ENCODE measurements around the gene STAT1.
"Not testable (repeated sequence)": the region's sequence is repeated elsewhere in the genome, so short reads cannot be mapped to it uniquely, and the experiment has no call there.

Gene STAT1

DNA sequence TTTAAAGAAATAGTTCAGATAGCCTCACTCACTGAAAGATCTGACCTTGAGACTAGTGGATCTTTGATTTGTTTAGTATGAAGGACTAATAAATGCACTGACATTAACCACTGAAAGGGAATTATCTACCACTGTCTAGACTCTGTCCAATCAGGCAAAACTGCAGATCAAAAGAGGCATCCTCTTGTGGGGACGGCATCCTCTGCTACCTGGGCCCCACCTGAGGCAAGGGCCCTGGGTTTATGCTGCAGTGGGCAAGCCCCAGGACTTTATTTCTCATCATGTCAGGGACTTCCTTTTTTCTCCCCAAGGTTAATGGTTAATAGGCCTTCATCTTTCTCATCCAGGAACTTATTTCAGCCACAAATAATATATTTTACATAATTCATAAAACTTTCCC lies 32.2 kb downstream of the STAT1 start:
- DNase-seq (ENCODE audit: low read depth in 3 of 3): no peak

DNA sequence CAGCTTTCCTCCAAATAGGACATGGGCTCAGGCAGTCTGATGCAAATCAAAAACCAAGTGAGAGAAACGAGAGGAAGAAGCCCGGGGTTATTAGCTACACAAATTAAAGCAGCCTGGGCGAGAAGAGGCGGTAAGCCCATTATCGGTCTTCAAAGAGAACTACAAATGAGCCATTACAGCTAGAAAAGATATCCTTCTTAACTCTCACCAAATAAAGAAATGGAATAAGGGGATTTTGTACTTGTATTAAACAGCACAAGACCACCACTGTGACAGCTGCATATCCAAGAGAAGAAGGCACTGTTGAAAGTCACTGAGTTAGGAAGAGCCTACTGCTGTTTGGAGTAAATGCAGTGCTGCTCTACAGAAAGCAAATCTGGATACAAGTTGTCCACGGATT lies 32.6 kb downstream of the STAT1 start:
- DNase-seq (ENCODE audit: low read depth in 3 of 3): no peak

DNA sequence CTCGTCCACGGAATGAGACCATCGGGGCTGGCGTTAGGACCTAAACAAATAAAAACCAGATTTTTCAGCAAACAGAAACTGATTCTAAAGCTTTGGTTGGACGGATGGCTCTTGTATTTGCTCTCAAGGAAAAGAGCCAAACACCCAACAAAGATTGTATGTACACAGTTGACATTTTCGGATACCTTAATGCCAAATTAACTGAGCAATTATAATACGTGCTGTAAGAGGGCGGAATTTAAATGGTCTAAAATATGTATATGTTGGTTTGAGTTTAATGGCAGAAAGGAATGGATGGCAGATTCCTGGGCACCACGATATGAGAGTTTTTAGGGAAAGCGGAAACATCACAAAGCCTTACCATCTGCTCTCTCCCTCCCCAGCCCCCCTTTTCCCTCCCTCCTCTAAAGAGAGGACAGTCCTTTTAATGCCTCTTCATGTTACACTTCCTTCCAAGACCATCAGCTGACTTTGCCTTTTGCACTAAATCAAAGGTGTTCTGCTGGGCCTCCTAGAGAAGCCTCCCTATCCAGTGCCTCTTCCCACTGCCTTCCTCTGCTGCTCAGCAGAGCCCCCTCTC lies 33.3 kb downstream of the STAT1 start:
- DNase-seq (ENCODE audit: low read depth in 3 of 3): no peak

- no peak for DNase-seq (ENCODE audit: low read depth in 3 of 3)
Observed at GRCh38 chr2:190979906-190980629, 33.9 kb downstream of the STAT1 start.

GRCh38 chr2:190978389-190979053 lies 35.5 kb downstream of the STAT1 start:
- DNase-seq (ENCODE audit: low read depth in 3 of 3): no peak

GRCh38 chr2:190977505-190977904 lies 36.5 kb downstream of the STAT1 start:
- no peak for DNase-seq (ENCODE audit: low read depth in 3 of 3)

DNA sequence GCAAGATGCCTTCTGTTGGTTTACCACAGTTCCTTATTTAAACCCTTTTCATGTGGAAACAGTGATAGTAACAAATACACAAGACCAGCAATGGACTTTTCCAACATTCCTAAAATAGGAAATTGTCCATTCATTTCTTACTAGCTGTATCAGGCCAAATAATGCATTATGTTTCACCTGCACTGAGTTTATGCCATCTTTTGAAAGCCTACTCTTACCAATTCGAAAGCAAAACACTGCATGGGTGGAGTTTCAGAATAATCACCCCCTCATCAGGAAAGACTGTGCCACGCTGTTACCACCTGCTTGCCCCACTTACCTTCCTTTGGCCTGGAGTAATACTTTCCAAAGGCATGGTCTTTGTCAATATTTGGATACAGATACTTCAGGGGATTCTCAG lies 37.5 kb downstream of the STAT1 start:
- DNase-seq (ENCODE audit: low read depth in 3 of 3): no peak

- DNase-seq (ENCODE audit: low read depth in 3 of 3): no peak
Observed at GRCh38 chr2:190974629-190975361, 39.2 kb downstream of the STAT1 start.

DNA sequence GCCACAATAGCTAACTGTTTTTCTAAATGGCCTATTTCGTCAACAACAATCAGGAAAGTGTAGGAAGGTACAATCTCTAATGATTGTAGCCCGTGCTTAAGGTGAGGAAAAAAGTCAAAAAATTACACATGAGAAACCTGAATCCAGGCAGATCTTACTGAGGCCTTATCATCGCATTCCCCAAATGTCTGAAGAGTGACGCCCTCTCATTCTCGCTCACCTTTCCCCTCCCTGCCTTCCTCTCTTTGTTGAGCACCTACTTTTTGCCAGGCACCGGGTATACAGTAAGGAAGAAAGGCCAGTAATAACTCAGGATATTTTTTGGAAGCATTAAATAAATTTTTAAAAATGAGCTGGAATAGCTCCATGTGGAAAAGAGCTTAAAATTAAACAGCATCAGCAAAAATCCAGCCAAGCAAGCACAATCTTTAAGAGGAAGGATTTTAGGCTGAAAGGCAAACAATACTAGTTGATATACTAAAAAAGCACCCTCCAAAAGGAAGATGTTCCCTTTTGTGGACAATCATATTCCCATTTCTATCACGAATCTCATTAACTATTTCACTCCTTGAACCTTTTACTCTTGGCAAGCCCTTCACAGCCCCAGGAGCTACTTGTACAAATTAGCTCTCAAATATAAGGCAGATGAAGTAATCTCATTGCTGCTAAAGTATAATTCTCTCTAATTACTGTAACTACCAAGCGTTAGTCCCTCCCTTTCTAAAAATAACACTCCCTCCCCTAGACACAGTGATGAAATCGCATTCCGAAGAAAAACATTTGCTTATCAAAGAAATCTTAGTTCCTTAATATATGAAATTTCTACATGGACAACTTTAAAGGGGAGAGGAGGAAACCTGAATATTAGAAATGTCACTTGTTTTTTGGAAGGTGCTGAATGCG lies 40.0 kb downstream of the STAT1 start:
- DNase-seq (ENCODE audit: low read depth in 3 of 3): no peak

GRCh38 chr2:190973262-190973661 lies 40.7 kb downstream of the STAT1 start:
- DNase-seq (ENCODE audit: low read depth in 3 of 3): no peak

DNA sequence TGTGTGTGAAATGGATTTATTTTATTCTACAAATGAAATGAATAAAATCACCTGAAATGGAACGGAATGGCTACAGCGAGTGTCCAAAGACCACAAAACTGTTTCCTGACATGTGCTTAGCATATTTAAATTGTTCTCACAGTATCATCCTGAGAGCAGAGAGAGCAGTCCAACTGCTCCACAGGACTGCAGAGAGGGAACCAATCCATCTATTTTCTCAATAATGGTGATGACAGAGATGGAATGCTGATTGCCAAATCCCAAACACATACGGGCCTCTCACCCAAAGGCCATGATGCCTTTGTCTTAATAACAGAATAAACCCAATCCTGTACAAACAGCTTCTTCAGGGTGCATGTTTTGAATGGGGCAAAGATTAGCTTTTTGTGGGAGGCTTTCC lies 41.1 kb downstream of the STAT1 start:
- no peak for DNase-seq (ENCODE audit: low read depth in 3 of 3)

- DNase-seq (ENCODE audit: low read depth in 3 of 3): no peak
Observed at GRCh38 chr2:190972213-190972612, 41.8 kb downstream of the STAT1 start.

GRCh38 chr2:190970873-190971506 lies 43.0 kb downstream of the STAT1 start:
- no peak for DNase-seq (ENCODE audit: low read depth in 3 of 3)

DNA sequence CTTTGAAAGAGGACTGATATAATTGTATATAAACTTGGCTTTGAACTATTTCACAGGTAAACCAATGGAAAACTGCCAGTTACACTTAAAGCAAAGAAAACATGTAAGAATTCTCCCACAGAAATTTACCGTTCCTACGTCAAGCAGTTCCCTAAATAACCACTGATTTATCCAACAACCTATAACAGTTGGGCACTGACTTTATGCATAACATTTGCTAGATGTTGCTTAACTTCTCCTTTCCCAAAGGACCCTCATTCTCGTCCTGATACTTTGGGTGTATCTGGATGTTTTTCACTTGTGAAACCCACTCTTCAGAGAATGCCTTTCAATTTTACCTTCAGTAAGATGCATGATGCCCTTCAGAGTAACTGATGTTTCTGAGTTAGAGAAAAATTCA lies 43.8 kb downstream of the STAT1 start:
- DNase-seq (ENCODE audit: low read depth in 3 of 3): no peak

DNA sequence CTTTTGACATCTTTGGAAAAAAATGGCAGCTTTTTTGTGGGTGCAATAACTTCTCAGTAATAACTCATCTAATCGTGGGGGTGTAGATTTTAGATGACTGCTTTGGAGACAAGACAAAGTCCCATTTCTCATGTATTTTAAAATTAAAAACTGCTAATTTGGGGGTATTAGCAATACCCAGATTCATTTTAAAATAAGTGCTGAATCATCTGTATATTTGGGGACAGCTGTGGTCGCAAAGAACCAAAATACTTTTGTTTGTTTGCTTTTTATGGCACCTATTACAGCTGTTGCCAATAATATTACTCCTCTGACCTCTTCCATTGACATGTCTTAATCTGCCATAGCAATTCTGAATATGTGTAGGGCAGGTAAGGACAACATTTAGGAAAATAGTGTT lies 45.4 kb downstream of the STAT1 start:
- DNase-seq (ENCODE audit: low read depth in 3 of 3): no peak

DNA sequence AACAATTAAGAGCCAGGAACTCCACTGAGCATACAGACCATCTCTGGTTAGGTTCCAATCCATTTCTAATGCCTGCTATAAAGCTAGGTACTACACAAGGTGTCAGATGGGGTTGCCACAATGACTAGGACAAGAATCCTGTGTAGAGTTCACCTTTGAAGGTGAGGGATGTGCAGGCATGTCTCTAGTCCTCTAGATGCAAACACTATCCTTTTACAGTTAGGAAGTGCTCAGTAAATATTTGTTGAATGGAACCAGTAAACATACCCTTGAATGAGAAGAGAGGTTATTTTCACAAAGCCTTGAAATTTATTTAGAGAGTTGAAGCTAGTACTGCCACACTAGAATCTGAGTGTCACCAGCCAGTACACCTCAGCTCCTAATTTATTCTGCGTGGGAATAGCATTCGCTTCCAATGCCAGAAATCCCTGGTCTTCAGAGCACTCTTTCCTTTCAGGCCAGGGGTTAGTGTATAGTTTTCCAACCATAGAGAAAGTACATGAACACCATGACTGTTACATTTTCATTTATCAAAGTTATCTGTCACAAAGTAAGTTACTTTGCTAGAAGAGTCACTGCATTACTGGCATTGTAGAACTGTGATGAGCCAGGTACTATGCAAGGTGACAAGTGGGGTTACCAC lies 48.3 kb downstream of the STAT1 start:
- DNase-seq (ENCODE audit: low read depth in 3 of 3): no peak

GRCh38 chr2:190964170-190964795 lies 49.7 kb downstream of the STAT1 start:
- DNase-seq (ENCODE audit: low read depth in 3 of 3): no peak

- DNase-seq (ENCODE audit: low read depth in 3 of 3): no peak
Observed at GRCh38 chr2:190963088-190963487, 50.9 kb downstream of the STAT1 start.

DNA sequence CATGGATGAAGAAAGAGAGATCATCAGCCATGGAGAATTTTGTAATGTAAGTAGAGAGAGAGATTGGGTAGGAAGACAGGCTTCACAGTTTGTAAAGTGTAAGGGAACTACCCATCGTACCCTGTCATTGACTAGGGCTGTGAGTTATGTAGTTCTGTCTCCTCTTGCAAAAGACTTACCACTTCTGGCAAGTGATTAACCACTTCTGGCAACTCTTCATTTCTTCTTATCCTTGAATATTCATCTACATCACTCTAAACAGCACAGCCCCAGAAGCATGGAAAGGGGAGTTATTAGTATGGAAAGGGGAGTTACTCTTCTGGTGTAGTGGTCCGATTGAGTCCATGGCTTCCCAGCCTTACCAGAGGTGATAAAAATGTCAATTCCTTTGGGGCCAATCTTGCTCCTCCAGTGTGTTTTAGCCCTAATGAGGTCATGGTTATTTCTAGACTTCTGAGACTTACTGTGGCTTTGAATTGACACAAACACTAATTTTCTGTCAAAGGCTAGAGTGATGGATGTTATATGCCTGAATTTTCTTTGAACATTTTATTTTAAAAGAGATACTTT lies 52.0 kb downstream of the STAT1 start:
- no peak for DNase-seq (ENCODE audit: low read depth in 3 of 3)

DNA sequence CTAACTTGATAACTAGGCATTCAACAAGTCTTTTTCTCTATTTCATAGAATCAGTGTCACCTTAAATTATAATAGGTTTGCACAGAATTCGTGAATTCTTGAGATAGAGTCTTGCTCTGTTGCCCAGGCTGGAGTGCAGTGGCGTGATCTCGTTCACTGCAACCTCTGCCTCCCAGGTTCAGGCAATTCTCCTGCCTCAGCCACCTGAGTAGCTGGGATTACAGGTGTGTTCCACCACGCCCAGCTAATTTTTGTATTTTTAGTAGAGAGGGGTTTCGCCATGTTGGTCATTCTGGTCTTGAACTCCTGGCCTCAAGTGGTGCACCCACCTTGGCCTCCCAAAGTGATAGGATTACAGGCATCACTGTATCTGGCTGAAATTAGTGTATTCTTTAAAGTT lies 52.9 kb downstream of the STAT1 start:
- not testable (repeated sequence) for DNase-seq (ENCODE audit: low read depth in 3 of 3)

Data from stimulated activated CD4-positive, alpha-beta T cell treated with anti-CD3 and anti-CD28 coated beads, TNF-alpha, amount 100 ng/mL, for 48 hours (primary cell).